Sigmoid colon (tissue), 3 donors: Measurements from ENCODE around the gene CLCN7.

ENCODE experiments used
- POLR2A ChIP-seq, 2 donors: fragments of 450-650 bp; IDR thresholded peaks; one replicate each; pipeline ENCODE4 v1.6.1; 2016; ENCODE audit warnings: antibody characterized with exemption in 2 of 2, mild to moderate bottlenecking in 2 of 2, moderate library complexity in 2 of 2
- TF ChIP-seq, protein P1 (sequence below), 4 experiments: fragments of 450-650 bp in 3 of 4; fragments of 200-600 bp in 1 of 4; IDR thresholded peaks; one replicate each; pipeline ENCODE4 v1.5.1; 2016 to 2019; ENCODE audit warnings: antibody characterized with exemption in 4 of 4, mild to moderate bottlenecking in 3 of 4, moderate library complexity in 2 of 4

- no peak for TF ChIP-seq POLR2A (IDR thresholded peaks at IDR 0.05)
- TF ChIP-seq, protein P1, sequence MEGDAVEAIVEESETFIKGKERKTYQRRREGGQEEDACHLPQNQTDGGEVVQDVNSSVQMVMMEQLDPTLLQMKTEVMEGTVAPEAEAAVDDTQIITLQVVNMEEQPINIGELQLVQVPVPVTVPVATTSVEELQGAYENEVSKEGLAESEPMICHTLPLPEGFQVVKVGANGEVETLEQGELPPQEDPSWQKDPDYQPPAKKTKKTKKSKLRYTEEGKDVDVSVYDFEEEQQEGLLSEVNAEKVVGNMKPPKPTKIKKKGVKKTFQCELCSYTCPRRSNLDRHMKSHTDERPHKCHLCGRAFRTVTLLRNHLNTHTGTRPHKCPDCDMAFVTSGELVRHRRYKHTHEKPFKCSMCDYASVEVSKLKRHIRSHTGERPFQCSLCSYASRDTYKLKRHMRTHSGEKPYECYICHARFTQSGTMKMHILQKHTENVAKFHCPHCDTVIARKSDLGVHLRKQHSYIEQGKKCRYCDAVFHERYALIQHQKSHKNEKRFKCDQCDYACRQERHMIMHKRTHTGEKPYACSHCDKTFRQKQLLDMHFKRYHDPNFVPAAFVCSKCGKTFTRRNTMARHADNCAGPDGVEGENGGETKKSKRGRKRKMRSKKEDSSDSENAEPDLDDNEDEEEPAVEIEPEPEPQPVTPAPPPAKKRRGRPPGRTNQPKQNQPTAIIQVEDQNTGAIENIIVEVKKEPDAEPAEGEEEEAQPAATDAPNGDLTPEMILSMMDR (IDR thresholded peaks at IDR 0.05): no peak
Measured at GRCh38 chr16:1433756-1434155, 41.1 kb downstream of the CLCN7 start.
